ENCODE results near the gene ABLIM1.

DNA sequence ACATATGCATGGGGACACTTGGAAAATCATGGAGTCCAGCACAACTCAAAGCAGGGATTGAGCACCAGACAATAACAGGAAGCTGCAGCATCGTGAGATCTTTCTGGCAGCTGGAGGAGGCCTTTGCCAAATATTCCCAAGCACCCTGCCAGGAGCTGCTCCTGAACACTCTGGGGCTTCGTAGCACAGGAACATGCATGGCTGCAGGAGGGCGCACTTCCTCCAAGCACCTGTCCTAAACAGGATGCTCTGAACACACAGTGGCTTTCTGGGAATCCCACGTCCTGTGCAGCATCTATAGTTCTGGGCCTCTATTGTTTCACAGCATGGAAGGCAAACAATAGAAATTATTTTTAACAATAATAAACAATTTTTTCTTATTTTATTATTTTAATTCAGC, 4.1 kb downstream of the ABLIM1 start:
- no peak for TF ChIP-seq POLR2A (IDR thresholded peaks at IDR 0.05)
- TF ChIP-seq, protein P1, sequence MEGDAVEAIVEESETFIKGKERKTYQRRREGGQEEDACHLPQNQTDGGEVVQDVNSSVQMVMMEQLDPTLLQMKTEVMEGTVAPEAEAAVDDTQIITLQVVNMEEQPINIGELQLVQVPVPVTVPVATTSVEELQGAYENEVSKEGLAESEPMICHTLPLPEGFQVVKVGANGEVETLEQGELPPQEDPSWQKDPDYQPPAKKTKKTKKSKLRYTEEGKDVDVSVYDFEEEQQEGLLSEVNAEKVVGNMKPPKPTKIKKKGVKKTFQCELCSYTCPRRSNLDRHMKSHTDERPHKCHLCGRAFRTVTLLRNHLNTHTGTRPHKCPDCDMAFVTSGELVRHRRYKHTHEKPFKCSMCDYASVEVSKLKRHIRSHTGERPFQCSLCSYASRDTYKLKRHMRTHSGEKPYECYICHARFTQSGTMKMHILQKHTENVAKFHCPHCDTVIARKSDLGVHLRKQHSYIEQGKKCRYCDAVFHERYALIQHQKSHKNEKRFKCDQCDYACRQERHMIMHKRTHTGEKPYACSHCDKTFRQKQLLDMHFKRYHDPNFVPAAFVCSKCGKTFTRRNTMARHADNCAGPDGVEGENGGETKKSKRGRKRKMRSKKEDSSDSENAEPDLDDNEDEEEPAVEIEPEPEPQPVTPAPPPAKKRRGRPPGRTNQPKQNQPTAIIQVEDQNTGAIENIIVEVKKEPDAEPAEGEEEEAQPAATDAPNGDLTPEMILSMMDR (IDR thresholded peaks at IDR 0.05), result no peak
